Measurements from ENCODE around the gene NHERF2.

NHERF2 gene

GRCh38 chr16:2071454-2072202 is 44.9 kb downstream of the NHERF2 start:
- no peak for DNase-seq (ENCODE audit: low read depth)
- TF ChIP-seq CTCF (conservative IDR thresholded peaks at IDR 0.05; ENCODE audit: control insufficient read depth, insufficient read depth, low read depth, low read length), result no peak
- no peak overlapping the region for H3K4me3 ChIP-seq (ENCODE audit: control insufficient read depth, low read depth, low read length)

GRCh38 chr16:2072926-2073325 is 46.2 kb downstream of the NHERF2 start:
- no peak for DNase-seq (ENCODE audit: low read depth)
- no peak overlapping the region for H3K4me3 ChIP-seq (ENCODE audit: control insufficient read depth, low read depth, low read length)
- TF ChIP-seq CTCF (conservative IDR thresholded peaks at IDR 0.05; ENCODE audit: control insufficient read depth, insufficient read depth, low read depth, low read length), result no peak

GRCh38 chr16:2074071-2074470 is 47.4 kb downstream of the NHERF2 start:
- H3K4me3 ChIP-seq (ENCODE audit: control insufficient read depth, low read depth, low read length), result no peak overlapping the region
- DNase-seq (ENCODE audit: low read depth), result no peak
- TF ChIP-seq CTCF (conservative IDR thresholded peaks at IDR 0.05; ENCODE audit: control insufficient read depth, insufficient read depth, low read depth, low read length), result no peak

GRCh38 chr16:2075631-2076030 is 48.9 kb downstream of the NHERF2 start:
- H3K4me3 ChIP-seq (ENCODE audit: control insufficient read depth, low read depth, low read length), result no peak overlapping the region
- DNase-seq (ENCODE audit: low read depth), result no peak
- TF ChIP-seq CTCF (conservative IDR thresholded peaks at IDR 0.05; ENCODE audit: control insufficient read depth, insufficient read depth, low read depth, low read length), result no peak

GRCh38 chr16:2076072-2076865 is 49.6 kb downstream of the NHERF2 start:
- DNase-seq (ENCODE audit: low read depth), result no peak
- no peak overlapping the region for H3K4me3 ChIP-seq (ENCODE audit: control insufficient read depth, low read depth, low read length)
- TF ChIP-seq CTCF (conservative IDR thresholded peaks at IDR 0.05; ENCODE audit: control insufficient read depth, insufficient read depth, low read depth, low read length), result no peak

GRCh38 chr16:2077016-2077415 is 50.3 kb downstream of the NHERF2 start:
- no peak for DNase-seq (ENCODE audit: low read depth)
- TF ChIP-seq CTCF (conservative IDR thresholded peaks at IDR 0.05; ENCODE audit: control insufficient read depth, insufficient read depth, low read depth, low read length), result no peak
- H3K4me3 ChIP-seq (ENCODE audit: control insufficient read depth, low read depth, low read length), result no peak overlapping the region
